Heart right ventricle (tissue), 16 donors: Measurements from ENCODE around the gene IFT88. TPM values are rescaled to one million over a fixed set of nuclear protein-coding genes. Genes with fewer than 3 reads are reported as not detected.

ENCODE experiments used
- ATAC-seq, 8 donors: fragments of 200-7000 bp; cut with Tn5 transposase; one replicate each; pipeline ENCODE4 v1.9.1; 2020; ENCODE audit warnings: mild to moderate bottlenecking in 8 of 8, moderate library complexity in 8 of 8, moderate number of reproducible peaks in 1 of 8
- DNase-seq, 2 donors: peaks; one replicate each; pipeline ENCODE4 v3.0.0-alpha.2; 2020
- H3K27ac ChIP-seq, 10 donors: fragments of 200-600 bp; sonication (generic) in 2 of 10; one replicate each; pipeline versions ENCODE4 v1.5.0 to v1.8.0; 2020 to 2022; ENCODE audit warnings: mild to moderate bottlenecking in 3 of 10
- H3K27me3 ChIP-seq, 7 donors: fragments of 200-600 bp; one replicate each; pipeline ENCODE4 v1.8.0; 2021 to 2022; ENCODE audit warnings: mild to moderate bottlenecking in 2 of 7
- H3K36me3 ChIP-seq, 9 donors: fragments of 200-600 bp; sonication (generic) in 1 of 9; one replicate each; pipeline versions ENCODE4 v1.5.0 to v1.8.0; 2020 to 2022; ENCODE audit warnings: mild to moderate bottlenecking in 2 of 9
- H3K4me1 ChIP-seq, 9 donors: fragments of 200-600 bp; sonication (generic) in 1 of 9; one replicate each; pipeline versions ENCODE4 v1.5.0 to v1.8.0; 2020 to 2022; ENCODE audit warnings: mild to moderate bottlenecking in 4 of 9
- H3K4me3 ChIP-seq, 10 donors: fragments of 200-600 bp; sonication (generic) in 2 of 10; one replicate each; pipeline versions ENCODE4 v1.5.0 to v1.8.0; 2020 to 2022; ENCODE audit warnings: mild to moderate bottlenecking in 7 of 10, moderate library complexity in 2 of 10
- H3K9me3 ChIP-seq, 11 donors: fragments of 200-600 bp in 10 of 11; sonication (generic) in 2 of 11; one replicate each; pipeline versions ENCODE4 v1.5.0 to v1.8.0; 2013 to 2022; ENCODE audit warnings: mild to moderate bottlenecking in 2 of 11, control low read depth in 1 of 11, moderate library complexity in 1 of 11
- CTCF ChIP-seq, 9 donors: fragments of 200-600 bp; sonication (generic) in 2 of 9; IDR thresholded peaks; one replicate each; pipeline versions ENCODE4 v1.5.0 to v1.8.0; 2021 to 2022; ENCODE audit warnings: antibody characterized with exemption in 9 of 9, mild to moderate bottlenecking in 5 of 9, moderate library complexity in 1 of 9
- WGBS, 2 donors: extraction: QIAGEN DNeasy Blood & Tissue Kit; methylation state at CpG; one replicate each; pipeline ENCODE4 v1.1.7; 2013; ENCODE audit warnings: inconsistent platforms in 1 of 2; 5-methylcytosine and 5-hydroxymethylcytosine counted together
- intact Hi-C, 10 donors: fragments of 100-400 bp; cut with DNase I; formaldehyde crosslinking; loops; one replicate each; pipeline versions ENCODE4 v1.11.1 to v1.14.2; 2022
- polyA plus RNA-seq, 2 donors: library from polyadenylated mRNA; stranded (reverse); fragments of 200-250 nt; gene quantifications; one replicate each; pipeline ENCODE4 v1.2.3, GENCODE V29; 2013
- total RNA-seq, 10 donors: library from RNA; stranded (reverse); fragmentation: NEBNext Ultra II Directional in 3 of 10; extraction: Animal tissue kit (Norgen Biotek cat#: 25700) in 3 of 10; gene quantifications; one replicate each; pipeline versions ENCODE4 v1.2.1 to v1.2.4, GENCODE V29; 2021 to 2023
- donor health status: Arrhythmogenic right ventricular cardiomyopathy.
- donor health status: ischemic (EF 13 %, LVEDD 7.1; RV severe dilation, severe dysfunction).
- donor health status: healthy with polysubstance abuse.
- donor health status: DM: no; HTN: yes; CAD: no.
- donor health status: DM: no; HTN: no; CAD: no.
- donor health status: ischemic (EF 25% LVEDD 6.9; RV normal size, moderate dysfunction).
- donor health status: ischemic (EF 25% LVEDD 5.7; RV mildly dilated, moderate dysfunction).
- donor health status: healthy.
- donor health status: DM: yes; HTN: yes; CAD: no.
- donor health status: Ischemic cardiomyopathy.
- donor health status: ischemic (EF 35%, LVEDD 5.7; RV mildly dilated, moderate dysfunction).
- donor health status: nonischemic (EF 11% LVEDD 7.7; RV severe dilation, severe dysfunction).
- donor health status: DM: yes; HTN: yes; CAD: no.
- donor health status: PGD.
- donor health status: ischemic (EF 29% LVEDD 5.4; RV normal size, mild dysfunction).
- donor health status: nonischemic (EF 23%, LVEDD 6.1; RV moderate dilation, normal function).

The IFT88 gene
- total and polyA plus RNA-seq, 12 donors, result 5.9 to 13.6 (median 7.3) TPM

GRCh38 chr13:20667857-20668437, 101.0 kb downstream of the IFT88 start:
- Histone ChIP-seq H3K4me1 (no peaks in the 10 kb centered on the region), H3K36me3 (peaks cover 0 to 58% (median 7%) of the 10 kb centered on the region in 9 donors), H3K9me3 (no peaks in the 10 kb centered on the region), H3K27me3 (no peaks in the 10 kb centered on the region), H3K4me3 (no peak overlapping the region), H3K27ac (no peak overlapping the region)
- DNase-seq (no peak), ATAC-seq (no peak)
- WGBS, 2 donors, result 59 to 69% methylated on average over 4 of the region's 4 CpGs
- TF ChIP-seq CTCF (IDR thresholded peaks at IDR 0.05), result no peak
- intact Hi-C loops, result no loop called here

- intact Hi-C loops, result no loop called here
- ATAC-seq, result no peak
Measured at GRCh38 chr13:20669162-20669561, 102.2 kb downstream of the IFT88 start.

GRCh38 chr13:20671789-20672188, 104.8 kb downstream of the IFT88 start:
- WGBS, 2 donors, result 95 to 97% methylated on average over 1 of the region's 1 CpG
- H3K4me3 ChIP-seq, result no peak overlapping the region
- intact Hi-C loops, result no loop called here
- DNase-seq (no peak), ATAC-seq (no peak)
- no peak for TF ChIP-seq CTCF (IDR thresholded peaks at IDR 0.05)
- H3K27ac ChIP-seq, result no peak overlapping the region
- H3K9me3 ChIP-seq, result no peaks in the 10 kb centered on the region
- H3K36me3 ChIP-seq, result peaks cover 0 to 62% (median 0%) of the 10 kb centered on the region in 9 donors
- H3K27me3 ChIP-seq, result no peaks in the 10 kb centered on the region
- H3K4me1 ChIP-seq, result peaks cover 0 to 7% (median 0%) of the 10 kb centered on the region in 9 donors

More at GRCh38 chr13:20669162-20669561, 102.2 kb downstream of the IFT88 start:
- WGBS, 2 donors, result 79 to 88% methylated on average over 5 of the region's 5 CpGs
- Histone ChIP-seq H3K9me3 (no peaks in the 10 kb centered on the region), H3K4me1 (peaks cover 0 to 7% (median 0%) of the 10 kb centered on the region in 9 donors), H3K4me3 (no peak overlapping the region), H3K27me3 (no peaks in the 10 kb centered on the region), H3K27ac (no peak overlapping the region), H3K36me3 (peaks cover 0 to 56% (median 5%) of the 10 kb centered on the region in 9 donors)
- no peak for DNase-seq
- no peak for TF ChIP-seq CTCF (IDR thresholded peaks at IDR 0.05)

- Histone ChIP-seq H3K36me3 (peaks cover 0 to 62% (median 0%) of the 10 kb centered on the region in 9 donors), H3K27me3 (no peaks in the 10 kb centered on the region), H3K4me3 (no peak overlapping the region), H3K27ac (no peak overlapping the region), H3K9me3 (no peaks in the 10 kb centered on the region), H3K4me1 (peaks cover 0 to 7% (median 0%) of the 10 kb centered on the region in 9 donors)
- ATAC-seq (peak in 1 of 8 donors; percentile 69), DNase-seq (no peak)
- WGBS, 2 donors, result 43 to 66% methylated on average over 2 of the region's 2 CpGs
- intact Hi-C loops, result no loop called here
- TF ChIP-seq CTCF (IDR thresholded peaks at IDR 0.05), result no peak
Measured at GRCh38 chr13:20672772-20673171, 105.8 kb downstream of the IFT88 start.
